HG02759 (cell line): ENCODE measurements around the gene UNC45B.
"Not testable (repeated sequence)": the region's sequence is repeated elsewhere in the genome, so short reads cannot be mapped to it uniquely, and the experiment has no call there.

Experiments used
- ATAC-seq: cut with Tn5 transposase; IDR thresholded peaks from one replicate; pipeline ENCODE4 v1.9.1; 2021; ENCODE audit warnings: mild to moderate bottlenecking, moderate library complexity; ENCODE audit not compliant: unreplicated experiment

UNC45B gene

DNA sequence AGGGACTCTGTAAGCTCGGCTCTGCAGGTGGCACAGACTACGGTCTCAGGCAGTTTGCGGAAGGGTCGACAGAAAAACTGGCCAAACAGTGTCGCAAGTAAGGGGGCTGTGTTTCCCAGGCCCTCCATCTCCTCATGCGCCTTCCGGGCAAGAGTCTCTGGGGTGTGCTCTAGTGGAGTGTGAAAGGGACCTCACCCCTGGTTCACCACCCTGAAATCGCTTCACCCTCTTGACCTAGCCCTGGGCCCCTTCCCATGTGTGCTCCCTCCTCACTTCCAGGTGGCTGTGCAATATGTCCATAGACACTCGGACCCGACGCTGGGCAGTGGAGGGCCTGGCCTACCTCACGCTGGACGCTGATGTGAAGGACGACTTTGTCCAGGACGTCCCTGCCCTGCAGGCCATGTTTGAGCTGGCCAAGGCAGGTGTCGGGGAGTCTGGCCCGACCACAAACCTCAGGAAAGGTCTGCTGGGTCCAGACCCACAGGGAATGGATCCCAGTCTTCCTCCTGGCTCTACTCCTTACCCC, 22.3 kb downstream of the UNC45B start:
- ATAC-seq: no peak

DNA sequence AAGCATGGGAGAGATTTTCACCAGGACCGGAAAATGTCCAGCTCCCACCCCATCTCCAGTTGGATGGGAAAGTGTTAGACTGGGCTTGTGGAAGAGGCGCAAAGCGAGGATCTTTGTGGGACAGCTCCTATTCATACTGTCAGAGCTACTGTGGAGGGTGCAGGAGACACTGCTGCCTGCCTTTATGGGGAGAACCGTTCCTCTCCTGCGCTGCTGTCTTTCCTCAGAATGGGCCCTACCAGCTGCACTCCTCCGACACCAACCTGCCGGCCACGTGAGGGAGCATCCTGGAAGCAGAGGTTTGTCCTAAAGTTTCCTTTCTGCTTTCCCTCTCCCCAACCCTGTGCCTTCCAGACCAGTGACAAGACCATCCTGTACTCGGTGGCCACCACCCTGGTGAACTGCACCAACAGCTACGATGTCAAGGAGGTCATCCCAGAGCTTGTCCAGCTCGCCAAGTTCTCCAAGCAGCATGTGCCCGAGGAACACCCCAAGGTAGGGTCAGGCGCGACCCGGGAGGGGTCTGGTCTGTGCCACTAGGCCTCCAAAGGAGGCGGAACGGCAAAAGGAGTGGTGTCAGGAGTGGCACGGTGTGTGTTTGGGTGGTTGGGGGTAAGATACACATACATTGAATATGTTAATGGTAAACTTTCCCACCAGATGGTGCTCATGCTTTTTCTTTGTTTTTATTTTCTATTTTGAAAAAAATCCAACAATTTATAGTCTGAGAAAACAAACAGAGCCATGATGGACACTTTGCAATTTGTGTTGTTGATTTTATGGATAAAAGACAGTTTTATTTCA, 23.6 kb downstream of the UNC45B start:
- ATAC-seq: no peak

DNA sequence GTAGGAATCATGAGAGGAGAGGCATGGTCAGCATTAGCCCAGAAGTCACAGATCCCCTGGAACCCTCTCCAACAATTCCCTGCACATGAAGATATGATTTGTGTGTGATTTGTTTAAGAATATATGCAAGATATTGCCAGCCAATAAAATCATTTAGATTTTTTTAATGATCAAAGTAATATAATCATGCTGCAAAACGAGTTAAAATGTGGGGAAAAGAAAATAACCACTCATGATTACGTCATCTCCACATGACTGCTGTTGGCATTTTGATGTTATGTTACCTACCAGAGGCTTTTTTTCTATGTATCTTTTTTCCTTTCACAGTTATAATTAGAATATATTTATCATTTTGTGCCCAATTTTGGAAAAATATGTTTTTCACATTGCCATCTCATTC, 24.2 kb downstream of the UNC45B start:
- no peak for ATAC-seq

DNA sequence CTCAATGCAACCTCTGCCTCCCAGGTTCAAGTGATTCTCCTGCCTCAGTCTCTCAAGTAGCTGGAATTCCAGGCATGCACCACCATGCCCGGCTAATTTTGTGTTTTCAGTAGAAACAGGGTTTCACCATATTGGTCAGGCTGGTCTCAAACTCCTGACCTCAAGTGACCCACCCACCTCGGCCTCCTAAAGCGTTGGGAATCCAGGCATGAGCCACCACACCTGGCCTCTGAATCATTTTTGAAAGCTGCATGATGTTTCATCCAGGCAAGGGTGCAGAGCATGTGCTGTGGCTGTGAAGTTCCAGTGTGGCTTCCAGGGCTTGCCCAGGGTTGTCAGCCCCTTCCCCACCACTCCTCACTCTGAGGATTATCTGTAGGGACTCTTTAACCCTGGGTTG, 24.7 kb downstream of the UNC45B start:
- not testable (repeated sequence) for ATAC-seq

DNA sequence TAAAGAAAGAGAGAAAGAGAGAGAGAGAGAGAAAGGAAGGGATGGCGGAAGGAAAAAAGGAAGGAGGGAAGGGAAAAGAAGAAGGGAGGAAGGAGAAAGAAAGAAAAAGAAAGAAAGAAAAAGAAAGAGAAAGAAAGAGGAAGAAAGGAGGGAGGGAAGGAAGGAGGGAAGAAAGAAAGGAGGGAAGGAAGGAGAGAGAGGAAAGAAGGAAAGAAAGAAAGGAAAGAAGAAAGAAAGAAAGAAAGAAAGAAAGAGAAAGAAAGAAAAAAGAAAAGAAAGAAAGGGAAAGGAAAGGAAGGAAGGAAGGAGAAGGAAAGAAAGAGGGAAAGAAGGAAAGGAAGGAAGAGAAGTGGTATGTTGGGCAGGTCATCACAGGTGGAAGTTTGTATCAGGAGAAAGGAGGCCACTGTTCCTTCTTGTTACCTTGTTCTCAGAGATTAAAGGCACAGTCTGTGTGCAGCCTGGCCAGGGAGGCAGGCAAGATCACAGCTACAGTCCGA, 27.3 kb downstream of the UNC45B start:
- no peak for ATAC-seq

DNA sequence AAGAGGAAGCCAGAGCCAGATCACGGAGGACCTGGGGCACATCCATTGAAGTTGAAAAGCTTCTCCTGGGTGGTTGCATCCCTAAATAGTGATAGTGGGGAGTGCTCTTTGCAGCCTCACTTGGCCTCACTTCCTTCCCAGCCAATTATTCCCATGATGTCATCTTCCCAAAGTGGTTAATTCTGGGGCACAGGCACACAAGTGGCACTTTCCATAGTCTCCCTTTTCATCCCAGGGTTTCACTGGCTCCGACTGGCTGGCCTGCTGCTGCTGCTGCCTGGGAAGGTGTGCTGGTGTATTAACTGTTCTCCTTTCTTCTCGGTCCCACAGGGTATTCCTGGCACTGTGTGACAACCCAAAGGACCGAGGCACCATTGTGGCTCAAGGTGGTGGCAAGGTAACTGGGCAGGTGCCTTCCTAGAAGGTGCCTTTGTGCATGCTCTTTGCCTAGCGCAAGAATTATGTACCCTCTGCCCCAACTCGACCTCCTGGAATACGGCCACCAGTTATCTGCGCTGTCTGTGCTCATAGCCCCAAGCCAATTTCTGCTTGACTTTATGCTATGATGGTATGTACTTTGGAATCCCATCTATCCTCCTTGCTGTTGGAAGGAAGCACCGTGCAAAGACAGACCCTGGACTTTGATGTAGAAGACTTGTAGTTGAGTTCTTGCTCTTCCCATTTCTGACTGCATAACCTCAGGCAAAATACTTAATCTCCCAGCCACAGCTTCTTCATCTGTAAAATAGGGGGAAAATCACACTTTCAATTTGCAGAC, 28.2 kb downstream of the UNC45B start:
- no peak for ATAC-seq

DNA sequence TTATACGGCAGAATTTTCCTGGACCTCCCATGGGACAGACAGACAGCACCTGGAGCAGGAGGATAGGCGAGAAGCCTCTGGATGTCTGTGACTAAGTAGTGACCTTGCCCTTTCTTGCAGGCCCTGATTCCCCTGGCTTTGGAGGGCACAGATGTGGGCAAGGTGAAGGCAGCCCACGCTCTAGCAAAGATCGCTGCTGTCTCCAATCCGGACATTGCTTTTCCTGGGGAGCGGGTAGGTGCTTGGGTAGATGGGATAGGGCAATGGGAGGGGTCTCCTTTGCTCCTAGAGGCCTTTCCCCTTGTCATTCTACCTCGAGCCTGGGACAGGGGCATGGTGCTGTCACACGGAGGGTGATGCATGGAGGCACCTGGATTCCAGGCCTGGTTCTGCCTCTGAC, 29.3 kb downstream of the UNC45B start:
- no peak for ATAC-seq

DNA sequence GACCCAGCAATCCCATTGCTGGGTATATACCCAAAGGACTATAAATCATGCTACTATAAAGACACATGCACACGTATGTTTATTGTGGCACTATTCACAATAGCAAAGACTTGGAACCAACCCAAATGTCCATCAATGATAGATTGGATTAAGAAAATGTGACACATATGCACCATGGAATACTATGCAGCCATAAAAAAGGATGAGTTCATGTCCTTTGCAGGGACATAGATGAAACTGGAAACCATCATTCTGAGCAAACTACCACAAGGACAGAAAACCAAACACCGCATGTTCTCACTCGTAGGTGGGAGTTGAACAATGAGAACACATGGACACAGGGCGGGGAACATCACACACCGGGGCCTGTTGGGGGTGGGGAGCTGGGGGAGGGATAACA, 31.8 kb downstream of the UNC45B start:
- ATAC-seq: not testable (repeated sequence)

DNA sequence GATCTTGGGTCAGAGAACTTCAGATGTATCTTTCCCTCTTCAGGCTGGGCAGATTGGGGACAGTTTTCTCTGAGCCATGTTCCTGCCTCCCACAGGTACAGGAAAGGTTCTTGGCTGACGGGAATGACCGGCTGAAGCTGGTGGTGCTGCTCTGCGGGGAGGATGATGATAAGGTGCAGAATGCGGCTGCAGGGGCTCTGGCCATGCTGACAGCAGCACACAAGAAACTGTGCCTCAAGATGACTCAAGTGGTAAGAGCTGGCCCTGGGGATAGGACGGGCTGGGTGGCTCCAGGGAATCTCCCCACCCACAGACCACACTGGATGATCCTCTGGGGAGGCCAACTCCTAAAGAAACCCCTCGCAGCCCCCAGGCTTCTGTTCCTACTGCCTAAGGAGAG, 35.7 kb downstream of the UNC45B start:
- ATAC-seq: no peak

DNA sequence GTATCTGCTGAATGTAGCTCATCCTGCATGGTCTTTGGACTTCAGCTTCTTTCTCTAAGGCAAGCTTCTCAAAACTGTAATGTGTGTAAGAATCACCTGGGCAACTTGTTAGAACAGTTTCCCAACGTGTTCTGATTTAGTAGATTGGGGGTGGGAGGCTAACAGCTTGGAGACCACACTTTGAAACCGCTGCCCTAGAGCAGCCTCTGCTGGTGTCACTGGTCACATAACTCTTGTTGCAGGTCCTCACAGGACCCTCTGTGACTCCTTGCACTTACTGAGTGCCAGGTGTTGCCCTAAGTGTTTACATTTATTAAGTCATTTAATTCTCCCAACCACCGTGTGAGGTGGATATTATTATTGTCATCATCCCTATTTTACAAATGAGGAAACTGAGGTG, 36.7 kb downstream of the UNC45B start:
- ATAC-seq: no peak

DNA sequence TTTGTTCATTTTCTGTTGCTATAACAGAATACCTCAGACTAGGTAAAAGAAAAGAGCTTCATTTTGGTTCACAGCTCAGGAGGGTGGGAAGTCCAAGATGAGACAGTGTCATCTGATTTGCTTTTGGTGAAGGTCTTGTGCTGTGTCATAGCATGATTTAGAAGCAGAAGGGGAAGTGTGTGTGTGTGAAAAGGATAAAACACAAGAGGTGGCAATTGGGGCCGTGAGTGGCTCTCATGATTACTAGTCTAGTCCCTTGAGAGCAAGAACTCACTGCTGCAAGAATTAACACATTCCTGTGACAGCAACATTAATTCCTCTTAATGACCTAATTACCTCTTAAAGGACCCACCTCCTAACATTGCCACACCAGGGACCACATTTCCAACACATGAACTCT, 38.2 kb downstream of the UNC45B start:
- ATAC-seq: no peak

DNA sequence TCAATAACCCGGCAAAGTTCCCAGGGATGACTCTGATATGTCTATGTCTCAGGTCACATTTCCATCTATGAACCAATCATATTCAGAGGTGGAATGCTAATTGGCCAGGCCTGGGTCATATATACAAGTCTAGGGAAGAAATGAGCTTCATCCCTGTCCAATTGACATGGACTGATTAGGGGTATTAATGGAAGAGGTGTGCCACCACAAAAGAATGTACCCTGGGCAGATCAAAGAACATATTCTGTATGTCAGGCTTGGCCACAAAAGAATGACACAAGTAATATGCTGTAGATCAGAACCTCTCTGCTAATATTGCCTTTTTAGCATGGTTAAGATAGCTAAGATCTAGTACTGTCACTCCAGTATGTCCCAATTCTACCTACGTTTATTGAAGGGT, 39.9 kb downstream of the UNC45B start:
- no peak for ATAC-seq

DNA sequence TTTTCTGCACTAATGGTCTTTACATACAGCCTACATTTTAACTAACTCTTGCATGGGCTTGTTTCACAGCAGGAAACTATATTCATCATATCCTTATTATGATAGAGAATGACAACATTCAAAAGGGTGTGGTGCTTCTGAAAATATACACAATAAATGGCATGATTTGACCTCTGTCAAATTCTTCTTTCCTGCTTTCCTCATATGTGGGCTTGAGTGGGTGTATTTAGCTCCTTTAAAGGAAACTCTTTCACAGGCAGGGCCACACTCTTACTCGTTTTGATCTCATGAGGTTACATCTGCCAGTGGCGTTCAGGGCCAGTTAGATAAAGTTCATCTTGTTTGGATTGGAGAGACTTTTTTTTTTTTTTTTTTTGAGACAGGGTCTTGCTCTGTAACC, 40.5 kb downstream of the UNC45B start:
- no peak for ATAC-seq

DNA sequence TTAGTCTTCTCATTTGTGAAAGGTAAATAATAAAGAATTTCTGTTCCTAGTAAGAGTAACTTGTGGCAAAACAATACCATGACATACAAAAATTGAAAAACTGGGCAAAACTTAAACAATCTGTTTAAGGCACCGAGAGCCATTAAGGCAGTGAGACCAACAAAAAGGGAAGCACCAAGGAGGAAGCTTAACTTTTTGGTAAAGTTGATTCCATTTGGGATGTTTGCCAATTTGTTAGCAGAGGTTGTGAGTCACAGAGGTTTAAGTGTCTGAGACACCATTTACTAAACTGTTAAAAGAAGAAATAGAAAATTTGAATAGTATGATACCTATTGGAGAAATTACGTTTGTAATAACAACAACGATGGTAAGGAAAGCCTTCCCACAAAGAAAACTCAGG, 41.7 kb downstream of the UNC45B start:
- no peak for ATAC-seq

DNA sequence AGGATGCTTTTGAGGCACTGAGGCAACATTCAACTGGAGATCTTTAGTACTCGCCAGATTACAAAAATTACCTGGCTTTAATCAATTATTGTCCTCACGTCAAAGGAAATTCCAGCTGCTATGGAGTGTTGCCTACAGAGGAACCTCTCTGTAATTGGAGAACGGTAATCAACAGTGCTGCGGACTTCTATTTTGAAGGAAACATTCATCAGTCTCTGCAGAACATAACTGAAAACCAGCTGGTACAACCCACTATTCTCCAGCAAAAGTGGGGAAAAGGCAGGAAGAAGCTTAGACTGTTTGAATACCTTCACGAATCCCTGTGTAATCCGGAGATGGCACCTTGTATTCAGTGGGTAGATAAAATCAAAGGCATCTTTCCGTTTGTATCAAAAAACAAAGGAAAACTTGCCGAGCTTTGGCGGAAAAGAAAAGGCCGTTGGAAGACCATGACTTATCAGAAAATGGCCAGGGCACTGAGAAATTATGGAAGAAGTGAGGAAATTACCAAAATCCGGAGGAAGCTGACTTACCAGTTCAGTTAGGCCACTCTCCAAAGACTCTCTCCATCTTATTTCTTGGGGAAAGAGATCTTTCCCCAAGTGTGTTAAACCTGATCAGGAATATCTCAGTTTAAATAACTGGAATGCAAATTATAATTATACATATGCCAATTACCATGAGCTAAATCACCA, 43.5 kb downstream of the UNC45B start:
- ATAC-seq: no peak

DNA sequence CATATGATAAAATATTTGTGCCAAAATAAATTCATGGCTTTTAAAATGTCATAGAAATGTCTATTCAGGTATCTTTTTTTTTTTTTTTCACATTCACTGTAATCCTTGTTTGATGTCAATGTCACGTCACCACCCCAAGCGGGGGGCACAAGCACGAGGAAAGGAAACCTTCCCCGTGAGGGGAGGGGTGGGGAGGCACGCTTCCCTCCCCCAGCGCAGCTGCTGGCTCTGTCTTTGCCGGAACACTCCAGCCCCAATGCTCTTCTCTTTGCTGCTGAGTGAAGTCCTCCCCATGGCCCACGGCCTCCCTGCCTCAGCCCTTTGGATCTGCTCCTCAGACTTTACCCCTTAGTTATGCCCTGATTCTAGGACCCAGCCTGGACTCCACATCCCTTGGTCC, 45.1 kb downstream of the UNC45B start:
- no peak for ATAC-seq

DNA sequence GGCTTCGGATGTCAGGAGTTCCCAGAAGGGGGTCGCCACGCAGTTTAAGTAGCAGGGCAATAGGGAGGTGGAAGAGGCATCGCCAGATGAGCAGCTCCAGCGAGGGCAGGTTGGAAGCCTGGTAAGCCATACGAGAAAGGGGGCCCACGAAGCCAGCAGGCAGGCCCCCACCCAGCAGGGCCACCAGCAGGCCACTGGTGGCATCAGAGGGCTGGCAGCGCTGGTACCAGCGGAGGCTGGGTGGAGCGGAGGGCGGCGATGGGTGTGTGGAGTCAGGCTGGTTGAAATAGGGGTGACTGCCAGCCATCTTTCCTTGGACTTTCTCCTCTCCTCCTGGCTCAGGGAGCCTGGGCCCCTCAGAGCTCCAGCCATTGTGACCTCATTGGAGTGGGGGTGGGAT, 46.4 kb downstream of the UNC45B start, which contains the start of gene SLC35G3:
TSS of gene SLC35G3 (minus strand) at position 393 of the 400 bp plus-strand sequence. CDS start at position 307, 86 bp downstream.
- not testable (repeated sequence) for ATAC-seq

DNA sequence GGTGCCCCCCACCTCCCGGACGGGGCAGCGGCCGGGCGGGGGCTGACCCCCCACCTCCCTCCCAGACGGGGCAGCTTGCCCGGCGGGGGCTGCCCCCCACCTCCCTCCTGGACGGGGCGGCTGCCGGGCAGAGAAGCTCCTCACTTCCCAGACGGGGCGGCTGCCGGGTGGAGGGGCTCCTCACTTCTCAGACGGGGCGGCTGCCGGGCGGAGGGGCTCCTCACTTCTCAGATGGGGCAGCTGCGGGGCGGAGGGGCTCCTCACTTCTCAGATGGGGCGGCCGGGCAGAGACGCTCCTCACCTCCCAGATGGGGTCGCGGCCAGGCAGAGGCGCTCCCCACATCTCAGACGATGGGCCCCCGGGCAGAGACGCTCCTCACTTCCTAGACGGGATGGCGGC, 47.4 kb downstream of the UNC45B start:
- ATAC-seq: not testable (repeated sequence)

DNA sequence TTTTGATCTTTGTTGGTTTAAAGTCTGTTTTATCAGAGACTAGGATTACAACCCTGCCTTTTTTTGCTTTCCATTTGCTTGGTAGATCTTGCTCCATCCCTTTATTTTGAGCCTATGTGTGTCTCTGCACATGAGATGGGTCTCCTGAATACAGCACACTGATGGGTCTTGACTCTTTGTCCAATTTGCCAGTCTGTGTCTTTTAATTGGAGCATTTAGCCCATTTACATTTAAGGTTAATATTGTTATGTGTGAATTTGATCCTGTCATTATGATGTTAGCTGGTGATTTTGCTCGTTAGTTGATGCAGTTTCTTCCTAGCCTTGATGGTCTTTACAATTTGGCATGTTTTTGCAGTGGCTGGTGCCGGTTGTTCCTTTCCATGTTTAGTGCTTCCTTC, 55.0 kb downstream of the UNC45B start:
- not testable (repeated sequence) for ATAC-seq

DNA sequence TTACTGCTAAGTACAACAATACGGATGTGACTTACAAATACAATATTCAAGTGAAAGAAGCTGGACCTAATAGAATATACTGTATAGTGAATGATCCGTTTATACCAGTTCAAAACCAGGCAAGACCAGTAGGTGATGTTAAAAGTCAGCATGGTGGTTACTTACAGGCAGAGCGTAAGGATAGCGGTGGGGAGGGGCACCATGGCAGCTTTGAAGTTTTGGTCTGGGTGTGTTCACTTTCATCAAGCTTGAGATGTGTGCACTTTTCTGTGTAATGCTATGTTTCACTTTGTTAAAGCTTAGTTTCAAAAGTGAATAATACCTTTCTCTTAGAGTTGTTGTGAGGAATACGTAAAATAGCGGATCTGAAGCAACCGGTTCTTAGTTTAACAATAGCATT, 63.1 kb downstream of the UNC45B start:
- no peak for ATAC-seq

DNA sequence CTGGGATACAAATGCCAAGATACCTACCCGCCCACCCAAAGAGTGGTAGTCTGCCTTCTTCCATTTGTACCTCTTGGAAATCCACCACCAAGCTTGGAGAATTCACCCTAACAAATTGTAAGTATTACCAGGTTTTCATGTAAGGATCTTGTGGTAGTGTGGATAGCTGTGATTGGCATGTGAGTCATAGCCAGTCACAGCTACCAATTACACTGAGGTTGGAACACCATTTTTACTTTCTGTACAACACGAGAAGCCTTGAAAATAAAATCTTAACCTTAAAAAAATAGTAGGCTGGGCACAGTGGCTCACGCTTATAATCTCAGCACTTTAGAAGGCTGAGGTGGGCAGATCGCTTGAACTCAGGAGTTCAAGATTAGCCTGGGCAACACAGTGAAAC, 65.1 kb downstream of the UNC45B start:
- ATAC-seq: no peak
